Measurements from ENCODE around the gene COQ7.

The COQ7 gene

DNA sequence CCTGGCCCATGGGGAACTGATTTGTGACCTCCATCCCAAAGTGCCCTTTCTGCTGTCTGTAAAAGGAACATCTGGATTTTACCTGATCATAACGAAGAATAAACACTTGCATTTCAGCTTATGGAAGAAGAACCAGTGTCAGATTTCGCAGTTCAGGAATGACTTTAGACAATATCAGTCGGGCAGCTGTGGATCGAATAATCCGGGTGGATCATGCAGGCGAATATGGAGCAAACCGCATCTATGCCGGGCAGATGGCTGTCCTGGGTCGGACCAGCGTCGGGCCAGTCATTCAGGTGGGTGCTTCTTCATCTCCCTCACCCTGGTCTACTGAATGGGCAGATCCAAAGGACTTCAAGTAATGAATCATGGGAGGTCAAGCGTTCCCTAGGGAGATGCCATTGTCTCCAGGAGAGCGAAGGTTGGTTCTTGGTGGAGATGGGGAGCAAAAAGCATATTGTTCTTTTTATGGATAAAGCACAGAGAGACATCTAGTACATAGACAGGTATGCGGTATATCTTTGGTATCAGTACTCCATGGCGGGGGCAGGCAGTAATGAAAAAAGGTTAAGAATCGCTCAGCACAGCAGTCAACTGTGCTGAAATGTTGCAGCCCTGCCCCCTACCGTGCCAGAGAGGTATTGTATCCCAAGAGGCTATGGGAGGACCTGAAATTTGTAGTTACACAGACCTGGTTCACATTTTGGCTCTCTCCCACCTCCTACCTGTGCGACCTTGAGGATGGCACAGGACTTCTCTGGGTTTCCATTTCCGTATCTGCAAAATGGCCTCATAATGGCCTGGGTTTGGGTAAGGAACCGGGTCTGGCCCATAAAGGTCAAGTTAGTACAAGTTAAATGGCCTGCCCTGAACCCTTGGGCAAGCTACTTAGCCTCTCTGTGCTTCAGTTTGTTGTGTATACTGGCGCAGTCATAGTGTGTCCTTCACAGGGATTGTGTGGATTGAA lies 4.7 kb downstream of the COQ7 start:
- H2AFZ ChIP-seq (ENCODE audit: low read length) = no peak overlapping the region
- TF ChIP-seq, protein P1, sequence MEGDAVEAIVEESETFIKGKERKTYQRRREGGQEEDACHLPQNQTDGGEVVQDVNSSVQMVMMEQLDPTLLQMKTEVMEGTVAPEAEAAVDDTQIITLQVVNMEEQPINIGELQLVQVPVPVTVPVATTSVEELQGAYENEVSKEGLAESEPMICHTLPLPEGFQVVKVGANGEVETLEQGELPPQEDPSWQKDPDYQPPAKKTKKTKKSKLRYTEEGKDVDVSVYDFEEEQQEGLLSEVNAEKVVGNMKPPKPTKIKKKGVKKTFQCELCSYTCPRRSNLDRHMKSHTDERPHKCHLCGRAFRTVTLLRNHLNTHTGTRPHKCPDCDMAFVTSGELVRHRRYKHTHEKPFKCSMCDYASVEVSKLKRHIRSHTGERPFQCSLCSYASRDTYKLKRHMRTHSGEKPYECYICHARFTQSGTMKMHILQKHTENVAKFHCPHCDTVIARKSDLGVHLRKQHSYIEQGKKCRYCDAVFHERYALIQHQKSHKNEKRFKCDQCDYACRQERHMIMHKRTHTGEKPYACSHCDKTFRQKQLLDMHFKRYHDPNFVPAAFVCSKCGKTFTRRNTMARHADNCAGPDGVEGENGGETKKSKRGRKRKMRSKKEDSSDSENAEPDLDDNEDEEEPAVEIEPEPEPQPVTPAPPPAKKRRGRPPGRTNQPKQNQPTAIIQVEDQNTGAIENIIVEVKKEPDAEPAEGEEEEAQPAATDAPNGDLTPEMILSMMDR (IDR thresholded peaks at IDR 0.05; ENCODE audit: low read length) = peak; percentile 78
- no peak for TF ChIP-seq EZH2 (IDR thresholded peaks at IDR 0.05; ENCODE audit: borderline replicate concordance, low read length)
- H3K4me1 ChIP-seq (ENCODE audit: insufficient read depth, low read length, severe bottlenecking) = peaks cover 13% of the 10 kb centered on the region

DNA sequence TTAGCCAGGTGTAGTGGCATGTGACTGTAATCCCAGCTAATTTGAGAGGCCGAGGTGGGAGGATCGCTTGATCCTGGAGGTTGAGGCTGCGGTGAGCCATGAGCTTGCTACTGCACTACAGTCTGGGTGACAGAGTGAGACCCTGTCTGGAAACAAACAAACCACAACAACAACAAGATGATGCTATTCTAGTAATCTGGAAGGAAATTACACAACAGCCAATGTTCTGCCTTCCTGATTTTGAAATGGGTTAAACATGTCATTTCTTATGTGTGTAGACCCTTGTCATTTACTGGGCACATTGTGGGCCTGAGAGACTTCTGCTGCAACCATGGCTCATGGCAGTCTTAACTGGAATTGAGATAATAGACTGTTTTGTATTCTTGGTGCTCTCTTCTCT lies 5.9 kb downstream of the COQ7 start:
- Histone ChIP-seq H3K27me3 (ENCODE audit: insufficient read depth, low read length) (no peaks in the 10 kb centered on the region), H2AFZ (ENCODE audit: low read length) (no peak overlapping the region), H4K20me1 (ENCODE audit: insufficient read depth, low read length) (no peaks in the 10 kb centered on the region), H3F3A (ENCODE audit: insufficient read depth, low read length) (no peaks in the 10 kb centered on the region), H3K79me2 (ENCODE audit: insufficient read depth, low read length) (no peaks in the 10 kb centered on the region), H3K9ac (ENCODE audit: low read length) (no peak overlapping the region), H3K27ac (ENCODE audit: low read depth, low read length, poor library complexity, severe bottlenecking) (no peak overlapping the region), H3K9me2 (ENCODE audit: low read depth, low read length) (no peaks in the 10 kb centered on the region), H3K9me3 (ENCODE audit: low read length) (no peaks in the 10 kb centered on the region), H3K36me3 (ENCODE audit: insufficient read depth, low read length) (peaks cover 22% of the 10 kb centered on the region), H3K4me1 (ENCODE audit: insufficient read depth, low read length, severe bottlenecking) (peaks cover 11% of the 10 kb centered on the region), H3K4me2 (ENCODE audit: low read length) (no peak overlapping the region), H3K4me3 (ENCODE audit: low read depth, low read length, poor library complexity, severe bottlenecking) (no peak overlapping the region)
- no peak for TF ChIP-seq EZH2 (IDR thresholded peaks at IDR 0.05; ENCODE audit: borderline replicate concordance, low read length)
- TF ChIP-seq, protein P1 (IDR thresholded peaks at IDR 0.05; ENCODE audit: low read length) = no peak

More for the DNA sequence above, 4.7 kb downstream of the COQ7 start:
- no peak overlapping the region for H3K4me2 ChIP-seq (ENCODE audit: low read length)
- H3K9ac ChIP-seq (ENCODE audit: low read length) = no peak overlapping the region
- H3K36me3 ChIP-seq (ENCODE audit: insufficient read depth, low read length) = peaks cover 17% of the 10 kb centered on the region; the same call in 1 of the 2 replicates
- H3K27ac ChIP-seq (ENCODE audit: low read depth, low read length, poor library complexity, severe bottlenecking) = no peak overlapping the region
- H3F3A ChIP-seq (ENCODE audit: insufficient read depth, low read length) = no peaks in the 10 kb centered on the region
- no peaks in the 10 kb centered on the region for H3K9me2 ChIP-seq (ENCODE audit: low read depth, low read length)
- H3K4me3 ChIP-seq (ENCODE audit: low read depth, low read length, poor library complexity, severe bottlenecking) = no peak overlapping the region
- H4K20me1 ChIP-seq (ENCODE audit: insufficient read depth, low read length) = no peaks in the 10 kb centered on the region
- H3K9me3 ChIP-seq (ENCODE audit: low read length) = no peaks in the 10 kb centered on the region
- no peaks in the 10 kb centered on the region for H3K79me2 ChIP-seq (ENCODE audit: insufficient read depth, low read length)
- H3K27me3 ChIP-seq (ENCODE audit: insufficient read depth, low read length) = no peaks in the 10 kb centered on the region

DNA sequence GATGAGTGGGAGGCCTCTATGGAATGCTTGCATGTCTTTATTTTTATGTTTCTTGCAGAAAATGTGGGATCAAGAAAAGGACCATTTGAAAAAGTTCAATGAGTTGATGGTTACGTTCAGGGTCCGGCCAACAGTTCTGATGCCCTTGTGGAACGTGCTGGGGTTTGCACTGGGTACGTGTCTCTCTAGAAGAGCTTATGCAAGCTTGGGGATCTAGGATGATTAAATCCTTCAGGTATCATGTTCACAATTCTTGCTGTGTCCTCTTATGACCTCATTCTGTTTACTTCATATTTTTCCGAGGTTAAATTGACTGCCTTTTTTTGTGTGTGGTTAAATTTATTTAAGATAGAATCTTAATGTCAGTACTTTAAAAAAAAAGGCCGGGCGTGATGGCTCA lies 6.4 kb downstream of the COQ7 start:
- H3K9me3 ChIP-seq (ENCODE audit: low read length) = no peaks in the 10 kb centered on the region
- H3K4me2 ChIP-seq (ENCODE audit: low read length) = no peak overlapping the region
- no peak overlapping the region for H3K9ac ChIP-seq (ENCODE audit: low read length)
- H3F3A ChIP-seq (ENCODE audit: insufficient read depth, low read length) = no peaks in the 10 kb centered on the region
- no peak overlapping the region for H3K4me3 ChIP-seq (ENCODE audit: low read depth, low read length, poor library complexity, severe bottlenecking)
- no peaks in the 10 kb centered on the region for H3K9me2 ChIP-seq (ENCODE audit: low read depth, low read length)
- peaks cover 27% of the 10 kb centered on the region for H3K36me3 ChIP-seq (ENCODE audit: insufficient read depth, low read length)
- H3K4me1 ChIP-seq (ENCODE audit: insufficient read depth, low read length, severe bottlenecking) = peaks cover 6% of the 10 kb centered on the region
- TF ChIP-seq, protein P1 (IDR thresholded peaks at IDR 0.05; ENCODE audit: low read length) = no peak
- TF ChIP-seq EZH2 (IDR thresholded peaks at IDR 0.05; ENCODE audit: borderline replicate concordance, low read length) = no peak
- no peaks in the 10 kb centered on the region for H4K20me1 ChIP-seq (ENCODE audit: insufficient read depth, low read length)
- H3K27me3 ChIP-seq (ENCODE audit: insufficient read depth, low read length) = no peaks in the 10 kb centered on the region
- H3K79me2 ChIP-seq (ENCODE audit: insufficient read depth, low read length) = no peaks in the 10 kb centered on the region
- H2AFZ ChIP-seq (ENCODE audit: low read length) = no peak overlapping the region
- no peak overlapping the region for H3K27ac ChIP-seq (ENCODE audit: low read depth, low read length, poor library complexity, severe bottlenecking)

All from OCI-LY1 (cell line).